Measurements from ENCODE around the gene CDX1. TPM values are rescaled to one million over a fixed set of nuclear protein-coding genes. Genes with fewer than 3 reads are reported as not detected.

The CDX1 gene
- total RNA-seq, 1 donor from 2014 or later = not detected

DNA sequence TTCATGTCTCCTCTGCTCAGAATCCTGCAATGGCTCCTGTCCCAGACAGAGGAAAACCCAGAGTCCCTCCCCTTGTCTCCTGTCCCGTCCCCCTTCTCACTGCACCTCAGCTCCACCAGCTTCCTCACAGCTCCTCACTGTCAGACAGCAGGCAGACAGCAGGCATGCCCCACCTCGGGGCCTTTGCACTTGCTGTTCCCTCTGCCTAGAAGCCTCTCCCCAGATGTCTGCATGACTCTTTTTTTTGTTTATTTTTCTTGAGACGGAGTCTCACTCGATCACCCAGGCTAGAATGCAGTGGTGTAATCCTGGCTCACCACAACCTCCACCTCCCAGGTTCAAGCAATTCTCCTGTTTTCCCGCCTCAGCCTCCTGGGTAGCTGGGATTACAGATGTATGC lies 14.4 kb downstream of the CDX1 start:
- intact Hi-C loops (cut with micrococcal nuclease) = no loop called here

DNA sequence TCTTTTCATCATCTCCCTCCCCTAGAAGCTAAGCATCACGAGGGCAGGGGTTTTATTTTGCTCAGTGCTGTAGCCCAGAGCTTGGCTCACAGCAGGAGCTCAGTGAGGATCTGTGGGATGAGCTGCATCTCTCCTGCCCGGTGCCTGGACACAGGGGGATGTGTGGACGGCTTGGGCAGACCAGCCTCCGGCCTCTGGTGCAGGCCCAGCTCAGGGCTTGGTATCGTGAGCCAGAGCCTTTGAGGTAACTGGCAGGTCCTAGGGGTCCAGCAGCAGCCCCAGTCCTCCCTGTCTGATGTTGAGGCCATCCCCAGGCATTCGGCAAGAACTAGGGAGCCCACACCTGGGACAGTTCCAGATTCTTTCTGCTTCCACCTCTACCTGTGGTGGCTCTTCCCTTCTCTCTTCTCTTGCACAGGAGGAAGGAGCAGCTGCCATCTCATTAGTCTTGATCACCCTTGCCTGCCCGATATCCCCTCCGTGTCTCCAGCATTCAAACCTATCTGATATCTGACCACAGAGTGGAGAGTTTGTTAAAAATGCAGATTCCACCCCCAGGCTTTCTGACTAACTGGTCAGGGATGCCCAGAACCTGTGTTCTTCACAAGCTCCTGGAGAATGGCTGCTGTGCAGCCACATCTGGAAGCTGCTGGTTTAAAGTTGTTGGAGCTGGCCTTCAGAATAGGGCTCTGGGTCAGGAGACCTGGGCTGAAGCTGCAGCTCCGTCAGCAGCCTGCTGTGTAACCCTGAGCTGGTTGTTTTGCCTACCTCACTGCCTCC lies 15.4 kb downstream of the CDX1 start:
- intact Hi-C loops (cut with micrococcal nuclease) = no loop called here

DNA sequence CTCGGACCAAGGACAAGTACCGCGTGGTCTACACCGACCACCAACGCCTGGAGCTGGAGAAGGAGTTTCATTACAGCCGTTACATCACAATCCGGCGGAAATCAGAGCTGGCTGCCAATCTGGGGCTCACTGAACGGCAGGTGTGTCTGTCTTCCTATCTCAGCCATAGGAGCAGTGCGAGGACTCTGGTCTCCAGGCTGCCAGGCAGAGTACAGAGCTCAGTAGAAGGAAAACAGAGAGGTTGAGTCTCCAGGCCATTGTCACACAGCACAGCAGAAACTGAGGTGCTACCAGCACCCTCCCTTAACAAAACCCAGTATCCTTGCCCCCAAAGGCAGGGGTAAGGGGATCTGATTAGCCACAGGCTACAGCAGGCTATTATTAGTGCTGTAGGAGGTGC lies 16.2 kb downstream of the CDX1 start:
- intact Hi-C loops (cut with micrococcal nuclease) = no loop called here

DNA sequence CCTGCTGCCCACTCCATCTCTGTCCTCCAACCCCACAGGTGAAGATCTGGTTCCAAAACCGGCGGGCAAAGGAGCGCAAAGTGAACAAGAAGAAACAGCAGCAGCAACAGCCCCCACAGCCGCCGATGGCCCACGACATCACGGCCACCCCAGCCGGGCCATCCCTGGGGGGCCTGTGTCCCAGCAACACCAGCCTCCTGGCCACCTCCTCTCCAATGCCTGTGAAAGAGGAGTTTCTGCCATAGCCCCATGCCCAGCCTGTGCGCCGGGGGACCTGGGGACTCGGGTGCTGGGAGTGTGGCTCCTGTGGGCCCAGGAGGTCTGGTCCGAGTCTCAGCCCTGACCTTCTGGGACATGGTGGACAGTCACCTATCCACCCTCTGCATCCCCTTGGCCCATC lies 16.9 kb downstream of the CDX1 start:
- intact Hi-C loops (cut with micrococcal nuclease) = no loop called here

DNA sequence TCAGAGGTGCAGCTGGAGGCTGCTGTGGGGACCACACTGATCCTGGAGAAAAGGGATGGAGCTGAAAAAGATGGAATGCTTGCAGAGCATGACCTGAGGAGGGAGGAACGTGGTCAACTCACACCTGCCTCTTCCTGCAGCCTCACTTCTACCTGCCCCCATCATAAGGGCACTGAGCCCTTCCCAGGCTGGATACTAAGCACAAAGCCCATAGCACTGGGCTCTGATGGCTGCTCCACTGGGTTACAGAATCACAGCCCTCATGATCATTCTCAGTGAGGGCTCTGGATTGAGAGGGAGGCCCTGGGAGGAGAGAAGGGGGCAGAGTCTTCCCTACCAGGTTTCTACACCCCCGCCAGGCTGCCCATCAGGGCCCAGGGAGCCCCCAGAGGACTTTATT lies 17.4 kb downstream of the CDX1 start:
- intact Hi-C loops (cut with micrococcal nuclease) = no loop called here

- intact Hi-C loops (cut with micrococcal nuclease) = no loop called here
These were observed 18.7 kb downstream of the CDX1 start for GRCh38 chr5:150184990-150185912.

- intact Hi-C loops (cut with micrococcal nuclease) = no loop called here
These were observed 19.6 kb downstream of the CDX1 start for GRCh38 chr5:150186137-150186536.

- intact Hi-C loops (cut with micrococcal nuclease) = no loop called here
These were observed 20.3 kb downstream of the CDX1 start for GRCh38 chr5:150186897-150187296.

- intact Hi-C loops (cut with micrococcal nuclease) = no loop called here
These were observed 21.7 kb downstream of the CDX1 start for GRCh38 chr5:150188146-150188842.

GRCh38 chr5:150189326-150189725 lies 22.7 kb downstream of the CDX1 start:
- intact Hi-C loops (cut with micrococcal nuclease) = no loop called here

DNA sequence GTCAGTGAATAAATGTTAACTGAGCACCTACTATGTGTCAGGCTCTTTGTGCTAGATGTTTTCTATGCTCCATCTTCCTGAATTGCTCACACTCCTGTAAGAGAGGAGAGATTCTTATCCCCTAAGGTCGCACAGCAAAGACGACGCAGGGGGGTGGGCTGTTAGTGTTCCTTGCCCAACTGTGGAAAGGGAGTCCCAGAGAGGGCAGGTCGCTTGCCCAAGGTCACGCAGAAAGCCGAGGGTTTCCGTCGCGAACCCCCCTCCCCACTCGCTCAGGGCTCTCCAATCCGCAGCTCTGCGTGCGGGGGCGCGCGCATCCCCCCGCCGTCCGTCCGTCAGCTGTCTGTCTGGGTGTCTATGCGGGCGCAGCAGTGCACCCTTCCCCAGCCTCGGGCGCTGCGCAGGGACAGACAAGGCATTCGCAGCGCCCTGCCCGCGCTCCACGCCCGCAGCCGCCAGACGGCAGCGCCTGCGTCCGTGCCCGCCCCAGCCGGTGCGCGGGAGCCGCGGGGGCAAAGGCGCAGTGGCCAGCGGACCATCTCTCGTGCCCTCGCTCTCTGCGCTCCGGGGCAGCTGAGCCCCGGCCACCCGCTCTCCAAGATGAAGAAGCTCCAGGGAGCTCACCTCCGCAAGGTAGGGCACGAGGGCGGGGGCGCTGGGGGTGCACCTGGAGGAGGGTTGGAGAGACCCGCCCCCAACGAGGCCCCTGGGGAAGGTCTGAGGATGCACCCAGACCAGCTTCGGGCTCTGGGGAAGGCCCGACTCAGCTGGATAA lies 23.3 kb downstream of the CDX1 start, which contains the start of gene SLC6A7:
Gene SLC6A7, plus strand, starts transcription at position 335 of the 775 bp plus-strand sequence. Its CDS starts 266 bp downstream, at position 601.
- intact Hi-C loops (cut with micrococcal nuclease) = no loop called here

- intact Hi-C loops (cut with micrococcal nuclease) = no loop called here
These were observed 24.0 kb downstream of the CDX1 start for GRCh38 chr5:150190503-150190979.

DNA sequence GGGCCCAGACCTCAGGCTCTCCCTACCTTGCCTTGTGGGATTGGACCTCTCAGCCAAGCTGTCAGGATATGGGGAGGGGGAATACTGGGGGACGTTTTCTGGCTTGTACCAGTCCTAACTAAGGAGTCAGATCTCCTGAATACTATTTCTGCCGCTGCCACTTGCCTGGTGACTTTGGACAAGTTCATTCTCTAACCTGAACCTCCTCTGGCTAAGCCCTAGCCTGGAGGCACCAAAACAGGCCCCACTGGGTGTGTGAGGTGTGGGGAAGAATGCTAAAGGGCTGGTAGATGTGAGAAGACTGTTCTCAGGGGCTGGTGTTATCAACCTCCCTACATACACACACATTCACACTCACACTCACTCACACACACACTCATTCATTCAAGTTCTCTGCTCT lies 24.4 kb downstream of the CDX1 start:
- intact Hi-C loops (cut with micrococcal nuclease) = no loop called here

DNA sequence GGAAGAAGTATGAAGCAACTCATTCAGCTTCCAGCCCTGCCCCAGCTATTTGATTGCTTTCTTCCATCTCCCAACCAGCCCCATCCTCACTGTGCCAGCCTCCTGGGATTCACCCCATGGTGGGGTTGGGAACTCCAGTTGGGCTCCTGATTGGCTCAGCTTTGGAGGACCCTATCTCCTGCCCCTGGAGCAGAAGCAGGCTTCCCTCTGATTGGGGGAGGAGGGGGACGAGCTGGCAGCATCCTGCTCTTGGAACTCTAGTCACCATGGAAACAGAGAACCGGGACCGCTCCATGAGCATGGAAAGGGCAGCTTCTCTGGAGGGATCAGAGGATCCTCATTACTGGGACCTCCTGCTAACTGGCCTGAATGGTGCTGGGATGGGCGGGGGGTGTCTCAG lies 25.9 kb downstream of the CDX1 start:
- intact Hi-C loops (cut with micrococcal nuclease) = no loop called here

- intact Hi-C loops (cut with micrococcal nuclease) = no loop called here
These were observed 29.3 kb downstream of the CDX1 start for GRCh38 chr5:150195736-150196485.

DNA sequence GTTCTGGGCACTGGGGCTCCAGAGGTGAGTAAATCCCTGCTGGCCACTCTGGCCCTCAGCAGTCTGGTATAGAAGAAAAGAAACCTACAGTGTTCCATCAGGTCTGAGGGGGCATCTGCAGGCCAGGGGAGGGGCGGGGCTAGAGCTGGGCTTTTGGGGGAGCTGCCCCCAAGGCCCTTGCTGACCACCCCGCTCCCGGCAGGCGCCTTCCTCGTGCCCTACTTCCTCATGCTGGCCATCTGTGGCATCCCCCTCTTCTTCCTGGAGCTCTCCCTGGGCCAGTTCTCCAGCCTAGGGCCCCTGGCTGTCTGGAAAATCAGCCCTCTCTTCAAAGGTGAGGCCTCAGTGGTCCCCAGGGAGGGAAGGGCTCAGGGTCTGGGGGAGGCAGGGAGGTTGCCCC lies 29.9 kb downstream of the CDX1 start:
- intact Hi-C loops (cut with micrococcal nuclease) = no loop called here

DNA sequence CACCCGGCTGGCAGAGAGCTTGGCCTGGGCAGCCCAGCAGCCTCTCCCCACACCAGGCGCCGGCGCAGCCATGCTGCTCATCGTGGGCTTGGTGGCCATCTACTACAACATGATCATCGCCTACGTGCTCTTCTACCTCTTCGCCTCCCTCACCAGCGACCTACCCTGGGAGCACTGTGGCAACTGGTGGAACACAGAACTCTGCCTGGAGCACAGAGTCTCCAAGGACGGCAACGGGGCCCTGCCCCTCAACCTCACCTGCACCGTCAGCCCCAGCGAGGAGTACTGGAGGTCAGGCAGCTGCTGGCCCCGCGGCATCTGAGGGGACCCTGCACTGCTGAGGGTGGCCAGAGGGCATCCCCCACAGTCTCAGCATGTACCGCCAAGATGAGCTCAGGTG lies 30.4 kb downstream of the CDX1 start:
- intact Hi-C loops (cut with micrococcal nuclease) = no loop called here

GRCh38 chr5:150197476-150197875 lies 30.9 kb downstream of the CDX1 start:
- intact Hi-C loops (cut with micrococcal nuclease) = no loop called here

DNA sequence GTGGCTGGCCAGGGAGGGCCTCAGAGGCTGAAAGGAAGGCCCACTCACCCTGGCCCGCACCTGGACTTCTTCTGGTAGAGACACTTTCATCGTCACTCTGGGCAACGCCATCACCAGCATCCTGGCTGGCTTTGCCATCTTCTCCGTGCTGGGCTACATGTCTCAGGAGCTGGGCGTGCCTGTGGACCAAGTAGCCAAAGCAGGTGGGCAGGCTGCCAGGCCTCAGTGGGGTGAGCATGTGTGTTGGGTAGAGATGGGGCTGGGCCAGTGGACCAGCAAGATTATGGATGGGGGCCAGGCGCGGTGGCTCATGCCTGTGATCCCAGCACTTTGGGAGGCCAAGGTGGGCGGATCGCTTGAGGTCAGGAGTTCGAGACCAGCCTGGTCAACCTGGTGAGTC lies 35.9 kb downstream of the CDX1 start:
- intact Hi-C loops (cut with micrococcal nuclease) = no loop called here
